ENCODE data around the gene EIF4A2.
"Not testable (repeated sequence)": the region's sequence is repeated elsewhere in the genome, so short reads cannot be mapped to it uniquely, and the experiment has no call there.

EIF4A2 gene

GRCh38 chr3:186786922-186787321, 3.5 kb downstream of the EIF4A2 start:
- H3K9me3 ChIP-seq (ENCODE audit: insufficient read depth, low read depth, low read length) = peaks cover 4% of the 10 kb centered on the region; the same call in 1 of the 2 replicates
- H3K27ac ChIP-seq (ENCODE audit: low read length) = no peak overlapping the region
- H3K36me3 ChIP-seq (ENCODE audit: insufficient read depth, low read depth, low read length) = peaks cover 84% of the 10 kb centered on the region
- H3K9ac ChIP-seq (ENCODE audit: low read depth, low read length) = peak overlapping the region; percentile 100
- 0 out of 2 replicates have a peak, but pooled peaks cover 3% of the 10 kb centered on the region for H3K4me1 ChIP-seq (ENCODE audit: insufficient read depth, low read length)
- peak overlapping the region; percentile 99; the same call in 1 of the 2 replicates for H3K4me3 ChIP-seq (ENCODE audit: low read length)
- no peaks in the 10 kb centered on the region for H3K27me3 ChIP-seq (ENCODE audit: insufficient read depth, low read length)

GRCh38 chr3:186787642-186788481, 4.5 kb downstream of the EIF4A2 start:
- Histone ChIP-seq H3K4me1 (ENCODE audit: insufficient read depth, low read length) (0 out of 2 replicates have a peak, but pooled peaks cover 3% of the 10 kb centered on the region), H3K27me3 (ENCODE audit: insufficient read depth, low read length) (no peaks in the 10 kb centered on the region), H3K4me3 (ENCODE audit: low read length) (peak overlapping the region; percentile 99; the same call in 1 of the 2 replicates), H3K9ac (ENCODE audit: low read depth, low read length) (peak overlapping the region; percentile 100; the same call in 1 of the 2 replicates), H3K27ac (ENCODE audit: low read length) (no peak overlapping the region), H3K36me3 (ENCODE audit: insufficient read depth, low read depth, low read length) (peaks cover 94% of the 10 kb centered on the region), H3K9me3 (ENCODE audit: insufficient read depth, low read depth, low read length) (peaks cover 4% of the 10 kb centered on the region; the same call in 1 of the 2 replicates)

GRCh38 chr3:186788482-186789370, 5.3 kb downstream of the EIF4A2 start:
- peaks cover 99% of the 10 kb centered on the region for H3K36me3 ChIP-seq (ENCODE audit: insufficient read depth, low read depth, low read length)
- no peaks in the 10 kb centered on the region for H3K27me3 ChIP-seq (ENCODE audit: insufficient read depth, low read length)
- 0 out of 2 replicates have a peak, but pooled peaks cover 3% of the 10 kb centered on the region for H3K4me1 ChIP-seq (ENCODE audit: insufficient read depth, low read length)
- no peak overlapping the region for H3K9ac ChIP-seq (ENCODE audit: low read depth, low read length)
- H3K9me3 ChIP-seq (ENCODE audit: insufficient read depth, low read depth, low read length) = peaks cover 4% of the 10 kb centered on the region; the same call in 1 of the 2 replicates
- H3K4me3 ChIP-seq (ENCODE audit: low read length) = no peak overlapping the region
- H3K27ac ChIP-seq (ENCODE audit: low read length) = no peak overlapping the region

GRCh38 chr3:186789554-186790260, 6.3 kb downstream of the EIF4A2 start:
- 0 out of 2 replicates have a peak, but pooled peaks cover 3% of the 10 kb centered on the region for H3K4me1 ChIP-seq (ENCODE audit: insufficient read depth, low read length)
- H3K36me3 ChIP-seq (ENCODE audit: insufficient read depth, low read depth, low read length) = peaks cover 99% of the 10 kb centered on the region
- no peak overlapping the region for H3K9ac ChIP-seq (ENCODE audit: low read depth, low read length)
- H3K27ac ChIP-seq (ENCODE audit: low read length) = no peak overlapping the region
- no peaks in the 10 kb centered on the region for H3K27me3 ChIP-seq (ENCODE audit: insufficient read depth, low read length)
- no peak overlapping the region for H3K4me3 ChIP-seq (ENCODE audit: low read length)
- no peaks in the 10 kb centered on the region for H3K9me3 ChIP-seq (ENCODE audit: insufficient read depth, low read depth, low read length)

- H3K9ac ChIP-seq (ENCODE audit: low read depth, low read length) = no peak overlapping the region
- H3K4me1 ChIP-seq (ENCODE audit: insufficient read depth, low read length) = 0 out of 2 replicates have a peak, but pooled peaks cover 3% of the 10 kb centered on the region
- no peak overlapping the region for H3K27ac ChIP-seq (ENCODE audit: low read length)
- no peak overlapping the region for H3K4me3 ChIP-seq (ENCODE audit: low read length)
- H3K27me3 ChIP-seq (ENCODE audit: insufficient read depth, low read length) = no peaks in the 10 kb centered on the region
- no peaks in the 10 kb centered on the region for H3K9me3 ChIP-seq (ENCODE audit: insufficient read depth, low read depth, low read length)
- H3K36me3 ChIP-seq (ENCODE audit: insufficient read depth, low read depth, low read length) = peaks cover 99% of the 10 kb centered on the region
Measured at GRCh38 chr3:186790261-186790981, 7.0 kb downstream of the EIF4A2 start.

GRCh38 chr3:186798239-186798874, 15.0 kb downstream of the EIF4A2 start:
- no peak overlapping the region for H3K4me3 ChIP-seq (ENCODE audit: low read length)
- no peaks in the 10 kb centered on the region for H3K9me3 ChIP-seq (ENCODE audit: insufficient read depth, low read depth, low read length)
- H3K27me3 ChIP-seq (ENCODE audit: insufficient read depth, low read length) = no peaks in the 10 kb centered on the region
- peaks cover 93% of the 10 kb centered on the region for H3K36me3 ChIP-seq (ENCODE audit: insufficient read depth, low read depth, low read length)
- no peak overlapping the region for H3K9ac ChIP-seq (ENCODE audit: low read depth, low read length)
- no peaks in the 10 kb centered on the region for H3K4me1 ChIP-seq (ENCODE audit: insufficient read depth, low read length)
- no peak overlapping the region for H3K27ac ChIP-seq (ENCODE audit: low read length)

- H3K36me3 ChIP-seq (ENCODE audit: insufficient read depth, low read depth, low read length) = peaks cover 92% of the 10 kb centered on the region
- no peak overlapping the region for H3K27ac ChIP-seq (ENCODE audit: low read length)
- H3K4me3 ChIP-seq (ENCODE audit: low read length) = no peak overlapping the region
- H3K27me3 ChIP-seq (ENCODE audit: insufficient read depth, low read length) = no peaks in the 10 kb centered on the region
- no peak overlapping the region for H3K9ac ChIP-seq (ENCODE audit: low read depth, low read length)
- no peaks in the 10 kb centered on the region for H3K9me3 ChIP-seq (ENCODE audit: insufficient read depth, low read depth, low read length)
- no peaks in the 10 kb centered on the region for H3K4me1 ChIP-seq (ENCODE audit: insufficient read depth, low read length)
Measured at GRCh38 chr3:186800285-186800684, 16.9 kb downstream of the EIF4A2 start.

GRCh38 chr3:186802701-186803100, 19.3 kb downstream of the EIF4A2 start:
- Histone ChIP-seq H3K36me3 (ENCODE audit: insufficient read depth, low read depth, low read length) (peaks cover 71% of the 10 kb centered on the region), H3K4me1 (ENCODE audit: insufficient read depth, low read length) (peaks cover 6% of the 10 kb centered on the region; the same call in 1 of the 2 replicates), H3K9ac (ENCODE audit: low read depth, low read length) (no peak overlapping the region), H3K27me3 (ENCODE audit: insufficient read depth, low read length) (no peaks in the 10 kb centered on the region), H3K9me3 (ENCODE audit: insufficient read depth, low read depth, low read length) (no peaks in the 10 kb centered on the region), H3K4me3 (ENCODE audit: low read length) (no peak overlapping the region), H3K27ac (ENCODE audit: low read length) (no peak overlapping the region)

- not testable (repeated sequence) for H3K9me3 ChIP-seq (ENCODE audit: insufficient read depth, low read depth, low read length); H3K27ac ChIP-seq (ENCODE audit: low read length); H3K27me3 ChIP-seq (ENCODE audit: insufficient read depth, low read length); H3K9ac ChIP-seq (ENCODE audit: low read depth, low read length); H3K4me1 ChIP-seq (ENCODE audit: insufficient read depth, low read length); H3K4me3 ChIP-seq (ENCODE audit: low read length)
- peaks cover 63% of the 10 kb centered on the region for H3K36me3 ChIP-seq (ENCODE audit: insufficient read depth, low read depth, low read length)
Measured at GRCh38 chr3:186803447-186803846, 20.1 kb downstream of the EIF4A2 start.

Data from iPS-20b (cell line).